ENCODE results near the gene SPSB2. TPM values are rescaled to one million over a fixed set of nuclear protein-coding genes. Genes with fewer than 3 reads are reported as not detected.
A peak's percentile ranks its signal among the peaks of the same experiment; 100 is the strongest.

SPSB2 gene
- total RNA-seq, 2 donors from 2014 or later = 34.6 to 36.5 TPM

- no peak for TF ChIP-seq CTCF (conservative IDR thresholded peaks at IDR 0.05)
- peaks cover 2% of the 10 kb centered on the region for H3K4me1 ChIP-seq (ENCODE audit: control insufficient read depth, insufficient read depth, low read length)
- peak; percentile 97 for DNase-seq
- peaks cover 16% of the 10 kb centered on the region for H3K27me3 ChIP-seq (ENCODE audit: control insufficient read depth, insufficient read depth, low read length, poor library complexity, severe bottlenecking)
- no peak overlapping the region for H3K9ac ChIP-seq (ENCODE audit: extremely low read depth, low read length, poor library complexity, severe bottlenecking)
- H3K4me3 Mint-ChIP-seq = peak overlapping the region; percentile 99
- H3K9me3 Mint-ChIP-seq = no peaks in the 10 kb centered on the region
- peak overlapping the region; percentile 67 for H3K27ac Mint-ChIP-seq
- WGBS, 2 experiments (ENCODE audit: insufficient coverage in 1 of 2, insufficient read length in 1 of 2) = 5 to 13% methylated on average over 3 to 7 of the region's 8 CpGs
- H3K4me1 Mint-ChIP-seq = peaks cover 28% of the 10 kb centered on the region
- H3K4me3 ChIP-seq (ENCODE audit: low read length) = no peak overlapping the region
- H3K36me3 Mint-ChIP-seq (ENCODE audit: low read depth) = peaks cover 17% of the 10 kb centered on the region
- H3K9me3 ChIP-seq (ENCODE audit: control insufficient read depth, low read length) = no peaks in the 10 kb centered on the region
- H3K27me3 Mint-ChIP-seq (ENCODE audit: insufficient read depth) = peaks cover 53% of the 10 kb centered on the region
- H3K36me3 ChIP-seq (ENCODE audit: control insufficient read depth, insufficient read depth, low read length) = peaks cover 17% of the 10 kb centered on the region
- peak overlapping the region; percentile 61 for H3K27ac ChIP-seq (ENCODE audit: low read depth, low read length)
These were observed 45.6 kb downstream of the SPSB2 start for GRCh38 chr12:6827437-6827911.

GRCh38 chr12:6826734-6827436 is 46.2 kb downstream of the SPSB2 start:
- peaks cover 59% of the 10 kb centered on the region for H3K27me3 Mint-ChIP-seq (ENCODE audit: insufficient read depth)
- H3K4me1 ChIP-seq (ENCODE audit: control insufficient read depth, insufficient read depth, low read length) = peaks cover 2% of the 10 kb centered on the region

DNA sequence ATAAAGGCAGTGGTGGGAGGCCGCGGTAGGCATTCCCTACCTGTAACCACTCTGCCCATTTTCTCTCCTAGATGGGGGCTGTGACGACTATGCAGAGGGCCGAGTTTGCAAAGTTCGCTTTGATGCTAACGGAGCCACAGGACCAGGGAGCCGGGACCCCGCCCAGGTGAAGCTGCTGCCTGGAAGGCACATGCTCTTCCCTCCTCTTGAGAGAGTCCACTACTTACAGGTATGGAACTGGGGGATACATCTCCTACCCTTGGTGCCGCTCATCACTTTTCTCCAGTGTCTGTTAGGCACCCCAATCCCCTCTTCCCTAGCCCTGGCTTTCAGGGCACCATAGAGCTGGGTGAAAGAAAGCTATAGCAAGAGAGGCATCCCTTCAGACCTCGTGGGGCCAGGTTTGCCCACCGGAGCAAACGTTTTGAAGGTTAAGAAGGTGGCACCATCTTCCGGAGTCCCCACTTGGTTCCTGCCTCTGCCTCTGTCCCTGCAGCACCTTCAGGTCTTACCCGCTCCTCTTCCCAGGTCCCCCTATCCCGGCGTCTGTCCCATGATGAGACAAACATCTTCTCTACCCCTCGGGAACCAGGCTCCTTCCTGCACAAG is 46.9 kb downstream of the SPSB2 start:
- Mint-ChIP-seq H3K4me3 (no peak overlapping the region), H3K9me3 (no peaks in the 10 kb centered on the region), H3K27ac (no peak overlapping the region), H3K27me3 (ENCODE audit: insufficient read depth) (peaks cover 64% of the 10 kb centered on the region), H3K4me1 (peaks cover 29% of the 10 kb centered on the region), H3K36me3 (ENCODE audit: low read depth) (peaks cover 6% of the 10 kb centered on the region)
- WGBS, 2 experiments (ENCODE audit: insufficient coverage in 1 of 2, insufficient read length in 1 of 2) = 79 to 84% methylated on average over 15 to 17 of the region's 17 CpGs
- Histone ChIP-seq H3K27ac (ENCODE audit: low read depth, low read length) (no peak overlapping the region), H3K9me3 (ENCODE audit: control insufficient read depth, low read length) (no peaks in the 10 kb centered on the region), H3K9ac (ENCODE audit: extremely low read depth, low read length, poor library complexity, severe bottlenecking) (no peak overlapping the region), H3K27me3 (ENCODE audit: control insufficient read depth, insufficient read depth, low read length, poor library complexity, severe bottlenecking) (peaks cover 19% of the 10 kb centered on the region), H3K36me3 (ENCODE audit: control insufficient read depth, insufficient read depth, low read length) (peaks cover 6% of the 10 kb centered on the region), H3K4me3 (ENCODE audit: low read length) (no peak overlapping the region), H3K4me1 (ENCODE audit: control insufficient read depth, insufficient read depth, low read length) (peaks cover 2% of the 10 kb centered on the region)
- TF ChIP-seq CTCF (conservative IDR thresholded peaks at IDR 0.05) = no peak
- DNase-seq = peak; percentile 52

More at GRCh38 chr12:6826734-6827436, 46.2 kb downstream of the SPSB2 start:
- 84 to 88% methylated on average over 6 to 22 of the region's 22 CpGs for WGBS, 2 experiments (ENCODE audit: insufficient coverage in 1 of 2, insufficient read length in 1 of 2)
- Histone ChIP-seq H3K9ac (ENCODE audit: extremely low read depth, low read length, poor library complexity, severe bottlenecking) (no peak overlapping the region), H3K4me3 (ENCODE audit: low read length) (no peak overlapping the region), H3K27me3 (ENCODE audit: control insufficient read depth, insufficient read depth, low read length, poor library complexity, severe bottlenecking) (peaks cover 19% of the 10 kb centered on the region), H3K27ac (ENCODE audit: low read depth, low read length) (peak overlapping the region; percentile 61), H3K36me3 (ENCODE audit: control insufficient read depth, insufficient read depth, low read length) (peaks cover 13% of the 10 kb centered on the region), H3K9me3 (ENCODE audit: control insufficient read depth, low read length) (no peaks in the 10 kb centered on the region)
- H3K4me1 Mint-ChIP-seq = peaks cover 28% of the 10 kb centered on the region
- peaks cover 12% of the 10 kb centered on the region for H3K36me3 Mint-ChIP-seq (ENCODE audit: low read depth)
- no peaks in the 10 kb centered on the region for H3K9me3 Mint-ChIP-seq
- peak overlapping the region; percentile 99 for H3K4me3 Mint-ChIP-seq
- peak; percentile 58 for DNase-seq
- H3K27ac Mint-ChIP-seq = peak overlapping the region; percentile 67
- peak; percentile 0 for TF ChIP-seq CTCF (conservative IDR thresholded peaks at IDR 0.05)

All from endodermal cell (in vitro differentiated cells).